Hepatocyte (in vitro differentiated cells): ENCODE measurements around the gene CLK1. TPM values are rescaled to one million over a fixed set of nuclear protein-coding genes. Genes with fewer than 3 reads are reported as not detected.
A peak's percentile ranks its signal among the peaks of the same experiment; 100 is the strongest.

Experiments used
- DNase-seq: peaks from one replicate; pipeline ENCODE4 v3.0.0-alpha.2; 2016; ENCODE audit warnings: low spot score
- H2AFZ ChIP-seq: fragments of 200-600 bp; sonication (generic); 2 replicates; pipeline ENCODE4 v1.6.0; 2016; ENCODE audit warnings: antibody characterized with exemption, mild to moderate bottlenecking
- H3K27ac ChIP-seq: fragments of 200-600 bp; sonication (generic); 2 replicates; pipeline ENCODE4 v1.5.1; 2016; ENCODE audit warnings: mild to moderate bottlenecking
- H3K27me3 ChIP-seq: fragments of 200-600 bp; sonication (generic); 2 replicates; pipeline ENCODE4 v1.6.1; 2016
- H3K36me3 ChIP-seq: fragments of 200-600 bp; sonication (generic); replicated peaks from 2 replicates; pipeline ENCODE4 v1.5.1; 2016; ENCODE audit warnings: low read depth; ENCODE audit not compliant: insufficient read depth
- H3K4me1 ChIP-seq: fragments of 200-600 bp; sonication (generic); 2 replicates; pipeline ENCODE4 v1.5.1; 2016; ENCODE audit warnings: mild to moderate bottlenecking, moderate library complexity; ENCODE audit not compliant: insufficient read depth
- H3K4me2 ChIP-seq: fragments of 200-600 bp; sonication (generic); 2 replicates; pipeline ENCODE4 v1.6.0; 2016
- H3K4me3 ChIP-seq: fragments of 200-600 bp; sonication (generic); 2 replicates; pipeline ENCODE4 v1.5.1; 2016; ENCODE audit warnings: mild to moderate bottlenecking
- H3K79me2 ChIP-seq: fragments of 200-600 bp; sonication (generic); 2 replicates; pipeline ENCODE4 v1.6.0; 2017; ENCODE audit warnings: mild to moderate bottlenecking
- H3K9me2 ChIP-seq: fragments of 200-600 bp; sonication (generic); replicated peaks from 2 replicates; pipeline ENCODE4 v1.6.0; 2017; ENCODE audit warnings: mild to moderate bottlenecking; ENCODE audit not compliant: insufficient read depth
- H3K9me3 ChIP-seq: fragments of 200-600 bp; sonication (generic); 2 replicates; pipeline ENCODE4 v1.5.1; 2016; ENCODE audit warnings: low read depth, mild to moderate bottlenecking
- H4K20me1 ChIP-seq: fragments of 200-600 bp; sonication (generic); 2 replicates; pipeline ENCODE4 v1.6.0; 2016; ENCODE audit warnings: mild to moderate bottlenecking; ENCODE audit not compliant: insufficient read depth, poor library complexity, severe bottlenecking
- CTCF ChIP-seq: fragments of 200-600 bp; sonication (generic); IDR thresholded peaks from 2 replicates; pipeline ENCODE4 v1.5.1; 2016; ENCODE audit warnings: antibody characterized with exemption, mild to moderate bottlenecking; ENCODE audit not compliant: poor library complexity
- EZH2 ChIP-seq: fragments of 200-600 bp; sonication (generic); IDR thresholded peaks from 2 replicates; pipeline ENCODE4 v1.6.1; 2016; ENCODE audit warnings: antibody characterized with exemption, mild to moderate bottlenecking, borderline replicate concordance
- EZH2phosphoT487 ChIP-seq: fragments of 200-600 bp; sonication (generic); IDR thresholded peaks from one replicate; pipeline ENCODE4 v1.6.1; 2018; ENCODE audit warnings: antibody characterized with exemption, mild to moderate bottlenecking, low read depth, moderate library complexity; ENCODE audit not compliant: unreplicated experiment, severe bottlenecking
- WGBS: methylation state at CpG from one replicate; pipeline ENCODE4 v1.1.6; 2016; ENCODE audit warnings: low lambda C conversion rate; ENCODE audit errors: missing lambda C conversion rate; 5-methylcytosine and 5-hydroxymethylcytosine counted together
- polyA plus RNA-seq: library from polyadenylated mRNA; unstranded; fragments of >200 nt; fragmentation: Nextera tagmentation; extraction: Ambion mirVana; gene quantifications from 2 replicates; pipeline ENCODE4 v1.2.1, GENCODE V29; 2016
- total RNA-seq: library from RNA; depleted of rRNA; stranded (reverse); fragments of >200 nt; gene quantifications from 2 replicates; pipeline ENCODE4 v1.2.3, GENCODE V29; 2014

The CLK1 gene
- total and polyA plus RNA-seq, 2 experiments from 2014 or later: 51.0 to 98.4 TPM

DNA sequence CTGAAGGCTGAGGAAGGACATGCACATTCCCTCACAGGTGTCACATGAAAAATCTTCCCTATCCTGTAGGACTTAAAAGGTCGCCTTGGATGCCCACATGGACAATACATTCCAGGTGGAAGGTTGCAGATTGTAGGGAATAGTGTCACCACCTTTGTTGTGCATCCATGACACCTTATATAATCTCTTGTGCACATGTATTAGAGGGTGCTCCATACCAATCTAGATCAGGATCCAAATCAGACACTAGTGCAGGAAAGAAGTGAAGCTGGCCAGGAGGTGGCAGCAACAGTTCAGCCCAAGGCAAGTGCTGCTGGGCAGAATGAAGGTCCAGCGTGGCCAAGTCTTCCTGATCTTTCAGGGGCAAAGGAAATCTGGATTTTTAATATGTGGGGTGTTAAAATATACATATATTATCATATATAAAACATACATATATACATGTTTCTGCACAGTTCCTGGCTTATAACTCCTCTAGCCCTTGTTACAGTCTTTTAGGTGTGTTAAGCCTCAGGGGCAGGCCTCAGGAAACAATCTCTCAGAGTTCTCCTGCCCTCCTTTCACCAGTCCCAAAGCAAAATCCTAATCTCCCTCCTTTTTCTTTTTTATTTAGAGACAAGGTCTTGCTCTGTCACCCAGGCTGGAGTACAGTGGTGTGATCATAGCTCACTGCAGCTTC, 41.3 kb upstream of the CLK1 start:
- no peaks in the 10 kb centered on the region for H3K9me2 ChIP-seq
- no peak overlapping the region for H2AFZ ChIP-seq
- TF ChIP-seq EZH2 (no peak), EZH2phosphoT487 (no peak), CTCF (peak; percentile 75)
- no peaks in the 10 kb centered on the region for H3K4me1 ChIP-seq
- WGBS: 70% methylated on average over 2 of the region's 2 CpGs
- H3K27ac ChIP-seq: no peak overlapping the region
- H4K20me1 ChIP-seq: no peaks in the 10 kb centered on the region
- H3K4me3 ChIP-seq: no peak overlapping the region
- no peaks in the 10 kb centered on the region for H3K79me2 ChIP-seq
- H3K36me3 ChIP-seq: no peaks in the 10 kb centered on the region
- H3K27me3 ChIP-seq: no peaks in the 10 kb centered on the region
- DNase-seq: peak; percentile 81
- H3K4me2 ChIP-seq: no peak overlapping the region
- no peaks in the 10 kb centered on the region for H3K9me3 ChIP-seq

- no peak overlapping the region for H3K4me3 ChIP-seq
- H3K4me1 ChIP-seq: no peaks in the 10 kb centered on the region
- no peaks in the 10 kb centered on the region for H3K36me3 ChIP-seq
- no peaks in the 10 kb centered on the region for H3K9me2 ChIP-seq
- peak; percentile 92 for DNase-seq
- no peaks in the 10 kb centered on the region for H4K20me1 ChIP-seq
- no peaks in the 10 kb centered on the region for H3K9me3 ChIP-seq
- H3K79me2 ChIP-seq: no peaks in the 10 kb centered on the region
- H2AFZ ChIP-seq: no peak overlapping the region
- peak; percentile 74 for TF ChIP-seq CTCF
- TF ChIP-seq EZH2: no peak
- no peaks in the 10 kb centered on the region for H3K27me3 ChIP-seq
- H3K4me2 ChIP-seq: no peak overlapping the region
- H3K27ac ChIP-seq: no peak overlapping the region
- 23% methylated on average over 4 of the region's 4 CpGs for WGBS
Measured at GRCh38 chr2:200901459-200902072, 37.1 kb upstream of the CLK1 start.

DNA sequence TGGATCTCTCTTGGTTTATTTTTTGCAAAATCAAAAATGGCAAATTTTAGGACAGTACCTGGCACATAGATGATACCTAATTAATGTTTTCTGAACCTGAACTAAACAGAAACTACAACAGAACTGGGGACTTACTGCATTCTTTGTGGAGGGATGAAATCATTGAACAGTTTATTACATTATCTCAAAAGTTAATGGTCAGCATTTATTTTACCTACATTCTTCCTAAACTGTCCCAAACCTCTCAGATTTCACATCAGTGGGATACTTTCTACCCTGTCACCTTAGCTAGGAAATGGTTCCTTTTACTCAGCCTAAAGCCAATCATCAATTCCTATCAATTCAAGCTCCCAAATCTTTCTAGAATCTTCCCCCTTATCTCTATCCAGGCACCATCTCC, 35.0 kb upstream of the CLK1 start:
- H3K79me2 ChIP-seq: no peaks in the 10 kb centered on the region
- H2AFZ ChIP-seq: no peak overlapping the region
- H3K36me3 ChIP-seq: no peaks in the 10 kb centered on the region
- H3K27ac ChIP-seq: no peak overlapping the region
- H4K20me1 ChIP-seq: no peaks in the 10 kb centered on the region
- no peak overlapping the region for H3K4me3 ChIP-seq
- H3K4me1 ChIP-seq: no peaks in the 10 kb centered on the region
- H3K9me3 ChIP-seq: no peaks in the 10 kb centered on the region
- no peaks in the 10 kb centered on the region for H3K27me3 ChIP-seq
- DNase-seq: no peak
- TF ChIP-seq CTCF (no peak), EZH2 (no peak), EZH2phosphoT487 (no peak)
- H3K9me2 ChIP-seq: no peaks in the 10 kb centered on the region
- H3K4me2 ChIP-seq: no peak overlapping the region
